ENCODE data around the gene UQCRC1. TPM values are rescaled to one million over a fixed set of nuclear protein-coding genes. Genes with fewer than 3 reads are reported as not detected.

UQCRC1 gene
- total RNA-seq, 1 experiment from 2014 or later = 413 TPM

DNA sequence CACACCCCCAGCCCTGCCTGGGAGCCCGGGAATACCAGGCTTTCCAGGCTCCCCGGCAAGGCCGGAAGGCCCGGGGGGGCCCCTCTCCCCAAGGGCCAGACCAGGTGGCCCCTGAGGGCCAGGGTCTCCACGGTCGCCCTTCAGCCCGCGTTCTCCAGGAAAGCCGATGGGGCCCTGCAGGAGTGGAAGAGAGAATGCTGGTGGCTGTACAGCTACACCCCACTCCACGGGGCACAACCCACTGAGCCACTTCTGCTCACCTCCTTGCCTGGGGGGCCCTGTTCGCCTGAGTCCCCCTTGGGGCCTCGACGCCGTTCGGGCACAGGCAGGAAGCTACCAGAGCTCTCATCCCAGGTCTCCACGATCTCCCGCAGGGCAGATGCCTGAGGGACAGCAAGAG lies 34.1 kb downstream of the UQCRC1 start:
- no peaks in the 10 kb centered on the region for H3K4me1 Mint-ChIP-seq (ENCODE audit: insufficient read depth, unreplicated experiment)
- no peak for DNase-seq (ENCODE audit: unreplicated experiment)
- intact Hi-C loops (cut with micrococcal nuclease) = no loop called here
- H3K27ac Mint-ChIP-seq (ENCODE audit: low read depth, unreplicated experiment) = no peak overlapping the region
- peaks cover 28% of the 10 kb centered on the region for H3K36me3 Mint-ChIP-seq (ENCODE audit: insufficient read depth, unreplicated experiment)
- POLR2A ChIA-PET = no interaction called here
- no peaks in the 10 kb centered on the region for H3K9me3 Mint-ChIP-seq (ENCODE audit: unreplicated experiment)
- H3K27me3 Mint-ChIP-seq (ENCODE audit: insufficient read depth, unreplicated experiment) = no peaks in the 10 kb centered on the region
- BruUV-seq (replicated peaks) = no TSS peak
- CTCF ChIA-PET = interaction anchor here (0.6 kb wide), 1 partner anchor 15 kb away, joined by 3 read pairs; no protein-coding TSS in a partner anchor
- no peak overlapping the region for H3K4me3 Mint-ChIP-seq (ENCODE audit: unreplicated experiment)
- TF ChIP-seq, protein P1, sequence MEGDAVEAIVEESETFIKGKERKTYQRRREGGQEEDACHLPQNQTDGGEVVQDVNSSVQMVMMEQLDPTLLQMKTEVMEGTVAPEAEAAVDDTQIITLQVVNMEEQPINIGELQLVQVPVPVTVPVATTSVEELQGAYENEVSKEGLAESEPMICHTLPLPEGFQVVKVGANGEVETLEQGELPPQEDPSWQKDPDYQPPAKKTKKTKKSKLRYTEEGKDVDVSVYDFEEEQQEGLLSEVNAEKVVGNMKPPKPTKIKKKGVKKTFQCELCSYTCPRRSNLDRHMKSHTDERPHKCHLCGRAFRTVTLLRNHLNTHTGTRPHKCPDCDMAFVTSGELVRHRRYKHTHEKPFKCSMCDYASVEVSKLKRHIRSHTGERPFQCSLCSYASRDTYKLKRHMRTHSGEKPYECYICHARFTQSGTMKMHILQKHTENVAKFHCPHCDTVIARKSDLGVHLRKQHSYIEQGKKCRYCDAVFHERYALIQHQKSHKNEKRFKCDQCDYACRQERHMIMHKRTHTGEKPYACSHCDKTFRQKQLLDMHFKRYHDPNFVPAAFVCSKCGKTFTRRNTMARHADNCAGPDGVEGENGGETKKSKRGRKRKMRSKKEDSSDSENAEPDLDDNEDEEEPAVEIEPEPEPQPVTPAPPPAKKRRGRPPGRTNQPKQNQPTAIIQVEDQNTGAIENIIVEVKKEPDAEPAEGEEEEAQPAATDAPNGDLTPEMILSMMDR (IDR thresholded peaks at IDR 0.05; ENCODE audit: unreplicated experiment) = no peak

DNA sequence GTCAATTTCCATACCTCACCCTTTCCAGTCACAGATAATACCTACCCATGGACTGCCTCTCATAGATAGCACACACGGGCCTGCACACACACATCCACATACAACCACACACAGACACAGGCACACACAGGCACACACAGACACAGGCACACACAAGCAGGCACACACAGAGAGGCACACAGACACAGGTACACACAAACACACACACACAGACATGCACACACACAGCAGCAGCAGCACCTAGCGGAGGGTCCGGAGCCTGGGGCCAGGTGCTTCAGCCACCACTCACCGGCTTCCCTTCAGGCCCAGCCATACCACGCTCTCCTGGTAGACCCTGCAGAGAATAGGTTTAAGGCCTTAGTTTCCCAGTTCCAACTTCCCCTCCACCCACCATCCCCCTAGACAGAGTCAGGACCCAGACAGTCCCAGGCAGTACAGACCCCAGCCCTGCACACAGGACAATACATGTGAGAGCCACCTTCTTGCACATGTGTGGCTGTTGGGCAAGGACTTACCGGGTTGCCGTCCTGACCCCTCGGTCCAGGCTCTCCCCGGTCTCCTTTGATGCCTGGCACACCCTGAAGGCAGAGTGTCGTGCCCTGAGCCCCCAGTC lies 35.4 kb downstream of the UQCRC1 start:
- Mint-ChIP-seq H3K27me3 (ENCODE audit: insufficient read depth, unreplicated experiment) (no peaks in the 10 kb centered on the region), H3K36me3 (ENCODE audit: insufficient read depth, unreplicated experiment) (peaks cover 38% of the 10 kb centered on the region), H3K27ac (ENCODE audit: low read depth, unreplicated experiment) (no peak overlapping the region), H3K9me3 (ENCODE audit: unreplicated experiment) (no peaks in the 10 kb centered on the region), H3K4me1 (ENCODE audit: insufficient read depth, unreplicated experiment) (no peaks in the 10 kb centered on the region), H3K4me3 (ENCODE audit: unreplicated experiment) (no peak overlapping the region)
- TF ChIP-seq, protein P1 (IDR thresholded peaks at IDR 0.05; ENCODE audit: unreplicated experiment) = no peak
- ChIA-PET POLR2A (interaction anchor here (0.6 kb wide), 1 partner anchor 15 kb away, joined by 3 read pairs; no protein-coding TSS in a partner anchor), CTCF (no interaction called here)
- no TSS peak for BruUV-seq (replicated peaks)
- DNase-seq (ENCODE audit: unreplicated experiment) = no peak
- intact Hi-C loops (cut with micrococcal nuclease) = no loop called here

DNA sequence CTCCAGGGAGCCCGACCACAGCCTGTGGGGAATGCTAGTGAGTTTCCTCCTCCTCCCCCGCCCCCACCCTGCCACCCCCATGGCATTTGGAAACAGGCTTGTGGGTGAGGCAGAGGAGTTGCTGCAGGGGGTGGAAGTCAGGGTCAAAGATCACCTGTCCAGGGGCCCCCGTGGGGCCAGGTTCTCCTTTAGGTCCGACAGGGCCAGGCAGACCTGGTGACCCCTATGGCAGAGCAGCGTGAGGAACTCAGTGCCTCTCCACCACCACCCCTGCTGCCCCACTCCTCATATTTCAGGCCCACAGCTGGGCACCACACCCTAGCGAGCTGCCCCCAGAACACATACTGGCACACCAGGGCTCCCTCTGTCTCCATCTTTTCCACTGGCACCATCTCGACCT lies 36.9 kb downstream of the UQCRC1 start:
- CTCF ChIA-PET = interaction anchor here (0.9 to 1.0 kb wide), 3 partner anchors 13 to 40 kb away, joined by 3 to 5 read pairs (median 4); no protein-coding TSS in a partner anchor

DNA sequence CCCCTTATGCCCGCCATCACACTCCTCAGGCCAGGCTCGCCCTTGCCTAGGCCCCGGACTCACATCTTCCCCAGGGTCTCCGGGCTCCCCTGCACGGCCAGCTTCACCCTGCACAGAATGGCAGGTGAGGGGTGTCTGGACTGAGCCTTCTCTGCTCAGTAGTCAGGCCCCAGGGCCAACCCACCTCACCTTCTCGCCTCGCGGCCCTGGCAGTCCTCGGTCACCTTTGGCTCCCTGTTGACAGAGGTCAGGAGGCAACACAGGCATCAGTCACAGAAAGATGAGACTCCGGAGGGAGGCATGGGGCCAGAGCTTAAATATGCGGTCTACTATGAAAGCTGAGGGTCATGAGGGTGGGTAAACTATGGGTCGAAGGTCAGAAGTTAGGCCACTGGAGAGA lies 37.5 kb downstream of the UQCRC1 start:
- no peak for DNase-seq (ENCODE audit: unreplicated experiment)
- peaks cover 29% of the 10 kb centered on the region for H3K36me3 Mint-ChIP-seq (ENCODE audit: insufficient read depth, unreplicated experiment)
- no TSS peak for BruUV-seq (replicated peaks)
- no peak overlapping the region for H3K27ac Mint-ChIP-seq (ENCODE audit: low read depth, unreplicated experiment)
- no peaks in the 10 kb centered on the region for H3K9me3 Mint-ChIP-seq (ENCODE audit: unreplicated experiment)
- TF ChIP-seq, protein P1 (IDR thresholded peaks at IDR 0.05; ENCODE audit: unreplicated experiment) = no peak
- H3K4me3 Mint-ChIP-seq (ENCODE audit: unreplicated experiment) = no peak overlapping the region
- intact Hi-C loops (cut with micrococcal nuclease) = no loop called here
- H3K4me1 Mint-ChIP-seq (ENCODE audit: insufficient read depth, unreplicated experiment) = peaks cover 5% of the 10 kb centered on the region
- ChIA-PET CTCF (no interaction called here), POLR2A (no interaction called here)
- H3K27me3 Mint-ChIP-seq (ENCODE audit: insufficient read depth, unreplicated experiment) = no peaks in the 10 kb centered on the region

More for the DNA sequence above, 36.9 kb downstream of the UQCRC1 start:
- BruUV-seq (replicated peaks) = no TSS peak
- Mint-ChIP-seq H3K36me3 (ENCODE audit: insufficient read depth, unreplicated experiment) (peaks cover 30% of the 10 kb centered on the region), H3K27ac (ENCODE audit: low read depth, unreplicated experiment) (no peak overlapping the region), H3K4me3 (ENCODE audit: unreplicated experiment) (no peak overlapping the region), H3K27me3 (ENCODE audit: insufficient read depth, unreplicated experiment) (no peaks in the 10 kb centered on the region), H3K9me3 (ENCODE audit: unreplicated experiment) (no peaks in the 10 kb centered on the region), H3K4me1 (ENCODE audit: insufficient read depth, unreplicated experiment) (no peaks in the 10 kb centered on the region)
- DNase-seq (ENCODE audit: unreplicated experiment) = no peak
- POLR2A ChIA-PET = no interaction called here
- TF ChIP-seq, protein P1 (IDR thresholded peaks at IDR 0.05; ENCODE audit: unreplicated experiment) = no peak
- intact Hi-C loops (cut with micrococcal nuclease) = no loop called here
